Measurements from ENCODE around the gene GPC5.
"Not testable (repeated sequence)": the region's sequence is repeated elsewhere in the genome, so short reads cannot be mapped to it uniquely, and the experiment has no call there.

The GPC5 gene

DNA sequence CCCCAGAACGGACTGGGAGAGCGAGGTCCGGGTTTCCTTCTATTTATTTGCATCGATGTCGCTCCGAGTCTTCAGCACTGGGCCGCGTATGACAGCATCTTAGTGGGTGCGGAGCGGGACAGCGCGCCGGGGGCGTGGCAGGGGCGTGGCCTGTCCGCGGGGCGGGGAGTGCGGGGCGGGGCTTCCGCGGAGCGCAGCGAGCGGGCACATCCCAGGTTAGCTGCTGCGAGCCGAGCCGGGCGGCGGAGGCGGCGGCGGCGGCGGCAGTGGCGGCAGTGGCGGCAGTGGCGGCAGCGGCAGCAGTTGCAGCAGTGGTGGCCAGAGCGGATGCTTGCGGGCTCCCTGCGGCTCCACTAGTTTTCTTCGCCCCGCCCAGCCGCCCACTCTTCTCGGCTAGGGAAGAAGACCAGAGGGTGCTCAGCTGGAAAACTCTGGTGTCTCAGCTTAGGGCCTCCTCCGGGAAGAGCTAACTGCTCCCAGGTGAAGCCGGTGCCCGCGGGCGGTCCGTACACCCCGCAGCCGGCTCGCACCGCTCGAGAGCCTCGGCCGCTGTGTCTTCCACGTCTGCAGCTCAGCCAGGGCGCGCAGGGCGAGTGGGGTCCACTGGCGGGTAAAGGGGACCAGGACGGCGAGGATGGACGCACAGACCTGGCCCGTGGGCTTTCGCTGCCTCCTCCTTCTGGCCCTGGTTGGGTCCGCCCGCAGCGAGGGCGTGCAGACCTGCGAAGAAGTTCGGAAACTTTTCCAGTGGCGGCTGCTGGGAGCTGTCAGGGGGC is at the start of gene GPC5:
Gene GPC5, plus strand, starts transcription at position 209 of the 776 bp plus-strand sequence.
- peak; percentile 70 for DNase-seq

DNA sequence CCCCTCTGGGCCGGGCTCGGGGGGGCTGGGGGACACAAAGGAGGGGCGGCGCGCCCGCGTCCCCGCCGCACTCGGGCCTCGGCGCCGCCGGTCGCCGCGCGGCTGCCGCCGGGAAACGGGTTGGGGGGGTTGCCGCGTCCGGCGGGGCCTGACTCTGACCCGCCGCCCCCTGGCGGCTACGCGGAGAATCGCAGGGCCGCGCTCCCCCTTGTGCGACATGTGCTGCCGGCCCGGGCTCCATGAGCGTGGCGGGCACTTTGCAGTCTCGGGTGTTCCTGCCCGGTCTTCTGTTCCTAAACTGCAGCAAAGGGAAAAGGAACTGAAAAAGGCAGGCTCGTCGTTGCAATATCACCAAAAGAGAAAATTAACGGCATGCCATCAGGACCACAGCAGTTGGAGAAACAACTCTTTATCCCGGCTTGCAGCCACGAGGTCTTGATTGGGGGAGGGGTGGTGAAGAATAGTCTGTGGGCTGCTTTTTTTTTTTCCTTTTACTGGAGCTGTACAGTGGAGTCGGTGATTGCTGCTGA is 49.5 kb upstream of the GPC5 start:
- peak; percentile 86 for DNase-seq

DNA sequence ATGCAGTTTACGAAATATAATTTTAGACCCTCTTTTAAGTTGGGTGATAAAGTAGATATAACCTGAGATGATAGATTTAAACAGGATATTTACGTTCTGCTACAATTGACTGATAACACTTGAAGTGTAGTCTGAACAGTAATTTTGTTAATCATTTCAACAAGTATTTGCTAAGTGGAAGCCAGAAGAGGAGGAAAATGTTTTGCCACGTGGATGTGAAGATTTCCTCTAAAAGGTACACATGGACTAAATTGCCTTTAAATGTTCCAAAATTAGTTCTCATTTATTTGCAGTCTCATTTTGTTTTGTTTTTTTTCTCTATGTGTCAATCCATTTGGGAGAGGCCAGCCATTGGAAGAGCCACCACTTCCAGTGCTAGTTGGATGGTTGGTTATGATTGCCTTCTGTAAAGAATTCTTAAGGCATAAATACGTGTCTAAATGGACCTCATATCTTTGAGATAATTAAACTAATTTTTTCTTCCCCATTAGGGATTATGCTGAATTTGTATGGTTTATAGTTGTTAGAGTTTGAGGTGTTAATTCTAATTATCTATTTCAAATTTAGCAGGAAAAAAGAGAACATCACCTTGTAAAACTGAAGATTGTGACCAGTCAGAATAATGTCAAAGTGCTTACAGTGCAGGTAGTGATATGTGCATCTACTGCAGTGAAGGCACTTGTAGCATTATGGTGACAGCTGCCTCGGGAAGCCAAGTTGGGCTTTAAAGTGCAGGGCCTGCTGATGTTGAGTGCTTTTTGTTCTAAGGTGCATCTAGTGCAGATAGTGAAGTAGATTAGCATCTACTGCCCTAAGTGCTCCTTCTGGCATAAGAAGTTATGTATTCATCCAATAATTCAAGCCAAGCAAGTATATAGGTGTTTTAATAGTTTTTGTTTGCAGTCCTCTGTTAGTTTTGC is 48.2 kb upstream of the GPC5 start:
- DNase-seq = no peak

DNA sequence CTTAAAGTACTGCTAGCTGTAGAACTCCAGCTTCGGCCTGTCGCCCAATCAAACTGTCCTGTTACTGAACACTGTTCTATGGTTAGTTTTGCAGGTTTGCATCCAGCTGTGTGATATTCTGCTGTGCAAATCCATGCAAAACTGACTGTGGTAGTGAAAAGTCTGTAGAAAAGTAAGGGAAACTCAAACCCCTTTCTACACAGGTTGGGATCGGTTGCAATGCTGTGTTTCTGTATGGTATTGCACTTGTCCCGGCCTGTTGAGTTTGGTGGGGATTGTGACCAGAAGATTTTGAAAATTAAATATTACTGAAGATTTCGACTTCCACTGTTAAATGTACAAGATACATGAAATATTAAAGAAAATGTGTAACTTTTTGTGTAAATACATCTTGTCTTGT is 47.3 kb upstream of the GPC5 start:
- no peak for DNase-seq

DNA sequence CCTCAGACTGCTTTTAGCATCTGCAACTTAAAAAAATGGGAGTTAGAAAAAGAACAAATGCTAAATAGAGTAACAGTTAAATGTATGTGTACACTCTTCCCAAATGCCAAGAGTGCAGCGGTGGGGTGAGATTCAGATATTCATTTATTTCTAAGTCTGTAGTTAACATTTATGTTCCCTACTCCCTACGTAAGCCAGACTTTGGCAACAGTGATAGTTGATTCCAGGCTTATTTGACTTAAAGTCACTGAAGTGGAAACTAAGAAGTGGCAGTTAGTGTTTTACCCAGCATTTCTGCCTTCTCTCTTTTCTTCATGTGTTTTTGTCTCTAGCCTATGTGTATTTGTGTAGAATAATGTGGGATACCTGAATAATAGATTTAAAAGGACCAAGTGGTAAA is 46.4 kb upstream of the GPC5 start:
- no peak for DNase-seq

DNA sequence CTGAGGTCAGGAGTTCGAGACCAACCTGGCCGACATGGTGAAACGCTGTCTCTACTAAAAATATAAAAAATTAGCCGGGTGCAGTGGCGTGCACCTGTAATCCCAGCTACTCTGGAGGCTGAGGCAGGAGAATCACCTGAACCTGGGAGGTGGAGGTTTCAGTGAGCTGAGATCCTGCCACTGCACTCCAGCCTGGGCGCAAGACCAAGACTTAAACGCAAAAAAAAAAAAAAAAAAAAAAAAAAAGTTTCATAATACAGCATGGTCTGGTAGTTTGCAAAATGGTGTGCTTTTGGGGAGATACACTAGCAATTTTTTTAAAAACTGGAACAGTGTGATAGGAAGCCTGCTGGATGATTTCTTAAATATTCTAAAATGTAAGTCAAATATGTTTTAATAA is 45.5 kb upstream of the GPC5 start:
- not testable (repeated sequence) for DNase-seq

DNA sequence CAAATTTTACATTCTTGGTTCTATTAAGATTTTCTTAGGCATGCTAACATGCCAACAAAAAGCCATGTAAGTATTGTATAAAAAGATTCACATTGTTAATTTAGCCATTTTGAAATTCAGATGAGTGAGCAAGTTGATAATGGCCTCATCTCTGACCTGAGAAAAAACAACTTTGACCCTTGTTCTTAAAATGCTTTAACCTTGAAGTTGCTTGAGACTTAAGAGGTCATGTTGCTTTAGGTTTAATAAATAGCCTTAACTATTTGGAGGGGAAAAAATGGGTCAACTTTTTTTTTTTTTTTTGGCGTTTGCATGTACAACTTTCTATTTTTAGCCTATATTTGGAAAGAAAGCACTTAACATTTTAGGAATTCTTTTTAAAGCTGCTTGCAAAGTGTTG is 44.9 kb upstream of the GPC5 start:
- DNase-seq = no peak

DNA sequence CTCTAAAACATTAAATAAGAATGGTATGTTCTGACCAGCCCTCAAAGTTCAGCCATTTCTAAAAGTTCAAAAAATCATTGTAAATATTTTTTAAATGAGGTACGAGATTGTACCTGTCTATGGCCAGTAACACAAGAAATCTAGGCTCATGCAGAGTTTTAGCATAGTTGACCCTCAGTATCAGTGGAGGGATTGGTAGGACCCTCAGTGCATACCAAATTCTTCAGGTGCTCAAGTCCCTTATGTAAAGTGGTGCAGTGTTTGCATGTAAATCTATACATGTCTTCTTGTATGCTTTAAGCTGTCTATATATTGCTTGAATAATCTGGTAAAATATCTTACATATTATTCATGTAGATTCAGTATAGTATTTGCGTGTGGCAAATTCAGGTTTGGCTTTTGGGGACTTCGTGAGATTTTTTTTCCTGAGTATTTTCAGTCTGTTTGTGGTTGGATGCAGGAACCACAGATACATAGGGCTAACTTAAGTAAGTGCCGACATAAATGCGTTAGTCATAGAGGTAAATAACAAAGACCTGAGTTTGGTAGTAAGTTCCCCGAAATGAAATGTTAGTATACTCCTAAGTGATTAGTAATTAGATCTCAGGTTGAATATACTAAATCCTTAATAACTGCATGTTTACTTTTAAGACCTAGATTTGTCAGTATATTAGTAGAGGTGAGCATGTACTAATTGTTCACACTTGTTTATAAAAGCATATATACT is 43.2 kb upstream of the GPC5 start:
- DNase-seq = no peak

DNA sequence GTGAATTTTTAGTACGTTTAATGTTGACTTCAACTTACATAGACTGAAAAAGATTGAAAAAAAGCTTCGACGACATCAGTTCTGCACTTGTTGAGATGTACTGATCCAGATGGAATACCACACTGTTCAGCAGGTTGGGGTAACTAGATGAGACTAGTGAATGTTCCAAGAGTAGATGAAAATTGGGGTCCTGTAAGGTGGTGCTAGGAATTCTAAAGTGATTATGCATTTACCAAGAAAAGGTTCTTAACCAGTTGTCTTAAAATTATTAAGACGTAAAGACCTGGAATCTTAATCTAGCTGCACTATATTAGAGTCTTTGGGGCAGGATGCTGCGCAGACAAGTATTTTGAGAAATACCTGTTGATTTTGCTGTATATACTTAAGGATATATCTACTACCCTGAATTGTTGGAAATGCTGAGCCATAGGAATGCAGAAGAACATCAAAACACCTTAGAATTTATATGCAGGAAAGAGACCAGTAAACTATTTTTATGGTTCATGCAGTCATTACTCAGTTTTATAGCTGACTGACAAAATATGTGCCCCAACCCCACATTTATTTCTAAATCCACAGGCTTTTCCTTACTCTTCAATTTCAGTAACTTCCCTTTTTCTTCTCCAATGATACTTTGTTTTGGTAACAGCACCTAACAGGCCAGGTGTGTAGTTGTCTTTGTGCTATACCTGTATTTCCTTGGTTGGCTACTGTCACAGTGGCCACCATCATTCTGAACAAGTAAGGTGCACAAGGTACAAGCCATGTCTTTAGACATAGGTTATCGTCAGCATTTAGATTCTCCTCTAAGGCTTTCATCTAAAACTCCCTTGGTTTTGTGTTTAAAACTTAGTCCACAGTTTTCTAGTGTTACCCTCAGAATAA is 42.4 kb upstream of the GPC5 start:
- no peak for DNase-seq

DNA sequence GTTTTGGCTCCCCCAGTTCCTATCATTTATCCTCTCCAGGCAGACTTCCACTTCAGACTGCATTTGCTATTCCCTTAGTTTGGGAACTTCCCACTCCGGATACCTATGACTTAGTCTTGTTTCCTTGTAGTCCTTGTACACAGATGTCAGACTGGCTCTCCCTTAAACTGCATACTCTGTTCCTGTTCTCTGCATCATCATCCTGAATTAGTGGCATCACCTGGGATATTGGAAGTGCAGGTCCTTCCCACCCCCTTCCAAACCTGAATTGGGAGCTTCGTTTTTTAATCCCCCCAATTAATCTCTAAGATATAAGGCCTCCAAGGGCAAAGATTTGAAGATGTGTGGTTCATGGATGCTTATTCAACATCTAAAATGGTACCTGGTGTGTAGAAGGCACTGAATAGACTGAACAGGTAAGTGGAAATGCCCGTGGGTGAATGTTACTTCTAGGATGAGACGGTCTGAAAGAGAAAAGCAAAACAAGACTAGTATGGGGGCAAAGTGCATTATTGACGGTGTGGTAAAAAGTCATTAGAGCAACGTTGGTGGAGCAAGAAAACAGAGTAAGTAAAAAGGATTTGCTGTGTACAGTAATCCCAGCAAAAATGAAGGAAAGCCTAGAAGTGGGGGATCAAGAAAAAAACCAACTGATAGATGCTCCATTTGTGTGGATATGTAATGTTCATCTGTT is 41.4 kb upstream of the GPC5 start:
- no peak for DNase-seq

DNA sequence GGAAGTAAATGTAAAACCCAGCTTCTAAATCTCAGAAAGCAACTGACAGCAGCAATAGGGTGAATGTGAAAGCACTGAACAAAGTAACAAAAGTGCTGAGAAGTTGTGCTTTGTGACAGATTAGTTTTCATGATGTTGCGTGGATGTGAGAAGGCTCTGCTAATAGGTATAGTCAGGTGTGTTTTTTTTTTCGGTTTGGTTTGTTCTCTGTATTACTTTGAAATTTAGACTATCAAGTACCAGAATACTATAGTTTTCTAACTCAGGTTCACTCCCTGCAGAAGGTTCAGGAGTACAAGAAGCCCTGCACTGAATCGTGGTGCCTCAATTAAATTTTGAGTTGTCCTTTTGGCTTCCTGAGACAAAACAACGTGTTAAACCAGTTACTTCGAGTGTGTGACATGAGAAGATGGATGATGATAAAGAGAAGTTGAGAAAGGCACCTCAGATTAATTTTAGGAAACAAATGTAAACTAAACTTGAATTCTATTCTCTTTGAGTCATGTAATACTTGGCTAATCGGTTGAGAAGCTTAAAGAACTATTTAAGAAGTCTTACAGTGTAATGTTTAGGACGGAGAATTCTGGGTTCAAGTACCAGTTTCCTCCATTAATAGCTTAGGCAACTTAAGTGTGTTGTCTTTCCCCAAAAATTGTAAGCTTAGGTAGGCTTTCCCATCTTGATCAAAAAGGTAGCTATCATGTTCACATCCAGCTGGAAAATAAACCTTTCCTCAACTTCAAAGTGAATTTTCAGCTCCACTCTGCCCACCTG is 40.6 kb upstream of the GPC5 start:
- DNase-seq = peak; percentile 13

DNA sequence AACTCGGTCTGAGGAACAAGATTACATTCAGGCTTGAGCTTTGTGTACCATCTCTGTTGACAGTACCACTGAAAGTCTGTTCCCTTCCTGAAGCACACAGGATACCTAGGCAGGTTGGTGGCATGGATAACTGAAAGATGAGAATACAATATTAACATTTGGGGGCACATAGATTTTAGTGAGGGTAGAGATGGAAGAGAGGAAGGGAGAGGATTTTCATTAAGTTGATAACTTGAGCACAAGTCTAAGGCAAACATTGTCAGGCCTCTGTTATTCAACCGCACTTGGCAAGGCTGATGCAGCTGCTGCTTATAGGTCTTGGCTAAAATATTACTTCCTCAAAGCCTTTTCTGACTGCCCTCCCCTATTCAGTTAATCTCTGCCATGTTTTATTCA is 40.0 kb upstream of the GPC5 start:
- DNase-seq = no peak

DNA sequence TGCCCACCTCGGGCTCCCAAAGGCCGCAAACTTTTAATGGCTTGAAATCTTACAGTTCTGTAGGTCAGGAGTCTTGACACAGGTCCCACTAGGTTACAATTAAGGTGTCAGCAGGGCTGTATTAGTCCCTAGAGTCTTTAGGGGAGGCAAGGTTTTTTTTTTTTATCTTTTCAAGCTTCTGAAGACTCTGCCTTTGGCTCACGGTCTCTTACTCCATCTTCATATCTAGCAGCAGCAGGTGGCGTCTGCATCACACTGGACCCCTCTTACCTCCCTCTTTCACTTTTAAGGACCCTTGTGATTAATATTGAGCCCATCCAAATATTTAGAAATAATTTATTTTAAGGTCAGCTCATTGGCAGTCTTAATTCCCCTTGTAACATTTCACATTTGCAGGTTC is 39.3 kb upstream of the GPC5 start:
- DNase-seq = no peak

DNA sequence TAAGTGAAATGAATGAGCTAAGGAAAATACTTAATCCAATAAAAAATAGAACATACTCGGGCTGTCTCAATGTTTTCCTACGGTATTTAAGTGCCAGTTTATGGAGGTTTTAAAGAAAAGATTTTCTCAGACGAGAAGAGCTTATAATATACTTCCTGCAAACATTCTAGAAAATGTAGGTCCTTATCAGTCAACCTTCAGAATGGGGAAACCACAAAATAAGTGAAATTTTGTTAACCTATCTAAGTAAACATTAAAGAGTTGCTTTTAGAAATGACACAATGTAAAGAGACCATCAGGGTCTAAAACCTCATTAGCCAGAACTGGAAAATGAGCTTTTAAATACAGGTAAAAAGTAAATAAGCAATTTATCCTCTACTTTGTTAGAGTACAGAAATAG is 38.8 kb upstream of the GPC5 start:
- no peak for DNase-seq

DNA sequence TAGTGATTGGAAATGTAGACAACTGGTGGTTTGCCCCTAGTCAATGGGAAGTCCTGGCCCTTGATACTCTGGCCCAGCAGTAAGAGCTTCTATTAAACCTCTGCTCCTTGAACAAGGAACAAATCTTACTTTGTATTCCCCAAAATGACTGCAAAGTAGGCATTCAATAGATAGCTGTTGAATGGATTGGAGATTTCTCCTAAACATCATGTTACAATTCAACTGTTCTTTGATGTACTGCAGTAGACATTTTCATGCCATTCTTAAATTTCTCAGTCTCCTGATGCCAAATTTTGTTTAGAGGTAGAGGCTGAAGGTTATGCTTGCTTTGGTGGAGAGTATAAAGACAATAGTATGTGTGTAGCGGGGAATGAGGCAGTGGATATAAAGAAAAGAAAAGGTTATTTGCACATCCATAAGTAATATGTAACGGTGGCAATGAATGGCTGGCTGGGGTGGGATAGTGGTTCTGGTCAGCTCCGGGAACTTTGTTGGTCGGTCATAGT is 38.1 kb upstream of the GPC5 start:
- no peak for DNase-seq

DNA sequence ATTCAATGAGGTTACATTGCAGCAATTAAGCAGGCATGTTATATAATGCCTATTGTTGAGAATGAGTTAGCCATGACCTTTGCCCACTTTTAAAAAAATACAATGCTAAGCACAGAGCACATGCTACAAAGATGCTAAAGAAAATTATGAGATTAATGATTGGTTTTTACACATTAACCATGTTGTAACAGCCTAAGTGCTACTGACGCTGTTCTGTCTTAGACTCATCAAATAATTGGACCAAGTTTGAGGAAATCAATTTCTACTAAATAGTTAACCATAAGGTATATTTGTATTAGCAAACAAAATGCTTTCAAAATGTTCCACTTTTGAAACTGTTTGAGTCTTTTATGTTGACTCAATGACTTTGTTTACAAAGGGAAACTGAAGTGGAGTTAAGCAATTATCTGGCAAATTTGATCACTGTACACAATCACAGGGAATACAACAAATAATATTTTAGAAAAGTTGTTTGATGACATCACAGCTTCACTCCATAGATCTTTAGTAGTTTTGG is 36.6 kb upstream of the GPC5 start:
- DNase-seq = no peak

DNA sequence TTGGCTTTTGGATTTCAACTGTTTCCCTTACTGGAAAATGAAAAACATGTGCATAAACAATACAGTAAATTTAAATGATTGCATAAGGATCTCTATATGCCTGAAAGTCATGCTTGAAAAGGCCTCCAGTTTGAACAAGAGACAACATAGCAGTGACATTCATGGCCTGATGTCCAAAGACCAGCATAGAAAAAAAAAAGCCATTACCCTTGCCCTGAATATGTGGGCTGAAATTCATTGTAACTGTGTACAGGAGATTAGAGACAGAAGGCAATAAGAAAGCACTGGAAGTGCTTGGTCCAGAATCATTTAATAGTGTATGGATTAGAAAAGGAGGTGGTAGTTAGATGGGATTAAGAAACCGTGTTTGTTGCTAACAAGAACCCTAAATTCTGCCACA is 35.5 kb upstream of the GPC5 start:
- DNase-seq = no peak

DNA sequence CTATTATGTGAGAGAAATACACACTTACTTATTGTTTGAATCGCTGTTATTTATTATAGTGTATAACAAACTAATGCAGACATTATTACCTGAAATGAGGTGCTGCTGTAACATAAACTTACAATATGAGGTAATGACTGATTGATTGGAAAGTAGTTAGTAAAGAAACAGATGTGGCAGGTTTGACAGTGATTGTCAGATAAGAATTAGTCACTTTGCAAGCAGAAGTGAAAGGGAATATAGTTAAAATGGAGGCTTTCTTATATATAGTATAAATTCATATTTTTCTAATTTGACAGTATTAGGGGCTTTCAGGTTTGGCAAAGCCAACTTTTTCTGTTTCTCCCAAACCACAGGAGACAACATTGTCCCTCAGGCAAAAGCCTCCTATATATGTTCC is 30.3 kb upstream of the GPC5 start:
- no peak for DNase-seq

DNA sequence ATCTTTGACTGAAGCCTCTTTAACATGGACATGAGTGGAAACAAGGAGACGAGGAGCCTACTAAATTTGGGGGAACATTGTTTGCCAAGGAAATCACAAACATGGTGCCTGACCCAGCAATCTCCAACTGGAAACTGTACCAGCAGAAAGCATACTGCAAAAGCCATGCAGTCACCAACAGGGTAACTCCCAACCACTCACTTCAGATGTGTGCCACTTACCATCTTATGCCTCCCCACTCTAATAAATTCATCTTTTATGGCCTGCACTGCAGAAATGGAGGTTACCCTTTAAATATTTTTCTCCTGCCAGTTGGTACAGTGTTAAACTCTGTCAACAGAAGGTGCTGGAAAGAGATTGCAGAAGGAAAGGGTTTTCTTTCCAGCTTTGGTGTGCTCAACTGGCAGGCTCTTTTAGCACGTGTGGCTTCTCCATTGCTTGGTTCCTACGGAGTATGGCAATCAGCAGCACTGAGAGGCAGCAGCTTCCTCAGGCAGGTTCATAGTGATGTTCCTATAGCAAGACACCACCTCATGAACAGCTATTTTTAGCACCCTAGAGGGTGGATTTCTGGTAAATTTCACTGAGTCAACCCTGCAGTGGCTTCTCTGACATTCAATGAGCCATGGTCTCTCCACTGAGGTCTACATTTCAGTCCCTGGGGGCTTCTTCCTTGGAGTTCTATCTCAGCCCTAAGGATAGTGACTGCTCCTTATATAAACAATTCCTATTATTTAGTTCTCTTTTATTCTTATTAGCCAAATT is 29.6 kb upstream of the GPC5 start:
- no peak for DNase-seq

DNA sequence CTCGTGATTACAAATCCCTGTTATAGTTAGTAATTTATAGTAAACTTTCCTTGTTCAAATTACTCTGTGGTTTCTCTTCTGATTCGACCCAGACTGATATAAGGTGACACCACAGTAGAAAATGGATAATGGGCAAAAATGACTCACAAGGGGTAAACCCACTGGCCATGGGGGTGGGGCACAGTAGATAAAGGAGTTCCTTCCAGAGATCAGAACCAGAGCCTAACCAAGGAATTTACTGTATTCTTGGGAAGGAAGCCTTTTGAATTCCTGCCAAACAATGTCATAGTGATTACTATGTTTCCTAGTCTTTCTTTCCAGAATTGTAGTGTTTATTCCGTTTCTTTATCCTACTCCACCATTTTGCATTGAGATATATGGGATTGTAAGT is 29.0 kb upstream of the GPC5 start:
- DNase-seq = no peak

All from HCEC 1CT (cell line).